ENCODE results near the gene SLC25A13. TPM values are rescaled to one million over a fixed set of nuclear protein-coding genes. Genes with fewer than 3 reads are reported as not detected.

SLC25A13 gene
- total RNA-seq, 1 experiment from 2014 or later = 19.5 TPM

DNA sequence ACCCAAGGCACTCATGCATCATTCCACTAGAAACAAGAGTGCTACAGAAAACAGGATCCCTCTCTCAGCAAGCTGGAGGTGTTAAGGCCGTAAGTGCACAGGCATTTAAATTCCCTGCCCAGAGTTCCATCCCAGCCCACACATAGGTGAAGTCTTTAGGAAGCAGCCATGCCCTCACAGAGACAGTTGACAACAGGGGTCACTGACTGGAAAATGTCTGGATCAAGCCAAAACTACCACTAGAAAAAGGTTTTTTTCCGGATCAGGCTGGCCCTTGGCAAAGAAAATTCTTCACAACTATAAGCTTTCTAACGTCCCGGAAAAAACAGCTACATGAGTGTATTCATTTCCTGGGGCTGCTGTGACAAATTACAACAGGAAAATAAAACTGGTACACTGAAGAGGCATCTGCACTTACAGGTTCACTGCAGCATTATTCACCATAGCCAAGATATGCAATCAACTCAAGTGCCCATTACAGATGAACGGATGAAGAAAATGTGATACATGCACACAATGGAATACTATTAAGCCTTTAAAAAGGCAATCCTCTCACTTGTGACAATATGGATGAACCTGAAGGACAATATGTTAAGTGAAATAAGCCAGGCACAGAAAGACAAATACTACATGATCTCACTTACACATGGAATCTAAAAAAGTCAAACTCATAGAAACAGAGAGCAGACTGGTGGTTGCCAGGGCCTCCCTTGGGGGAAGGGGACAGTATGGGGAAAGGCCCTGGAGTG is 52.5 kb downstream of the SLC25A13 start:
- no peaks in the 10 kb centered on the region for H3K79me2 ChIP-seq (ENCODE audit: low read length)
- H3K27me3 ChIP-seq (ENCODE audit: low read length) = no peaks in the 10 kb centered on the region
- no peak for ATAC-seq
- no peak overlapping the region for H3K27ac ChIP-seq (ENCODE audit: low read length)
- H3K4me3 ChIP-seq (ENCODE audit: low read length) = no peak overlapping the region
- TF ChIP-seq, protein P1, sequence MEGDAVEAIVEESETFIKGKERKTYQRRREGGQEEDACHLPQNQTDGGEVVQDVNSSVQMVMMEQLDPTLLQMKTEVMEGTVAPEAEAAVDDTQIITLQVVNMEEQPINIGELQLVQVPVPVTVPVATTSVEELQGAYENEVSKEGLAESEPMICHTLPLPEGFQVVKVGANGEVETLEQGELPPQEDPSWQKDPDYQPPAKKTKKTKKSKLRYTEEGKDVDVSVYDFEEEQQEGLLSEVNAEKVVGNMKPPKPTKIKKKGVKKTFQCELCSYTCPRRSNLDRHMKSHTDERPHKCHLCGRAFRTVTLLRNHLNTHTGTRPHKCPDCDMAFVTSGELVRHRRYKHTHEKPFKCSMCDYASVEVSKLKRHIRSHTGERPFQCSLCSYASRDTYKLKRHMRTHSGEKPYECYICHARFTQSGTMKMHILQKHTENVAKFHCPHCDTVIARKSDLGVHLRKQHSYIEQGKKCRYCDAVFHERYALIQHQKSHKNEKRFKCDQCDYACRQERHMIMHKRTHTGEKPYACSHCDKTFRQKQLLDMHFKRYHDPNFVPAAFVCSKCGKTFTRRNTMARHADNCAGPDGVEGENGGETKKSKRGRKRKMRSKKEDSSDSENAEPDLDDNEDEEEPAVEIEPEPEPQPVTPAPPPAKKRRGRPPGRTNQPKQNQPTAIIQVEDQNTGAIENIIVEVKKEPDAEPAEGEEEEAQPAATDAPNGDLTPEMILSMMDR (conservative IDR thresholded peaks at IDR 0.05; ENCODE audit: low read depth, low read length) = no peak
- TF ChIP-seq EZH2 (IDR thresholded peaks at IDR 0.05; ENCODE audit: low read length, unreplicated experiment) = no peak
- no peak for TF ChIP-seq EZH2phosphoT487 (IDR thresholded peaks at IDR 0.05; ENCODE audit: borderline replicate concordance, low read length)
- no peaks in the 10 kb centered on the region for H3F3A ChIP-seq (ENCODE audit: low read length, unreplicated experiment)
- no TSS peak for BruUV-seq (replicated peaks)
- POLR2A ChIA-PET (ENCODE audit: unreplicated experiment) = no interaction called here
- no peaks in the 10 kb centered on the region for H3K9me2 ChIP-seq (replicated peaks; ENCODE audit: low read length)
- no peaks in the 10 kb centered on the region for H3K9me3 ChIP-seq (ENCODE audit: low read length)
- CTCF ChIA-PET = no interaction called here
- DNase-seq = no peak
- H2AFZ ChIP-seq (ENCODE audit: low read length) = no peak overlapping the region
- no peaks in the 10 kb centered on the region for H3K4me1 ChIP-seq (ENCODE audit: insufficient read depth, low read length)
- H3K4me2 ChIP-seq (ENCODE audit: low read length) = no peak overlapping the region
- H3K9ac ChIP-seq (ENCODE audit: low read length) = no peak overlapping the region
- H4K20me1 ChIP-seq (ENCODE audit: low read length) = no peaks in the 10 kb centered on the region
- H3K36me3 ChIP-seq (ENCODE audit: low read depth, low read length) = peaks cover 3% of the 10 kb centered on the region; the same call in 1 of the 2 replicates
- intact Hi-C loops (cut with micrococcal nuclease) = no loop called here

DNA sequence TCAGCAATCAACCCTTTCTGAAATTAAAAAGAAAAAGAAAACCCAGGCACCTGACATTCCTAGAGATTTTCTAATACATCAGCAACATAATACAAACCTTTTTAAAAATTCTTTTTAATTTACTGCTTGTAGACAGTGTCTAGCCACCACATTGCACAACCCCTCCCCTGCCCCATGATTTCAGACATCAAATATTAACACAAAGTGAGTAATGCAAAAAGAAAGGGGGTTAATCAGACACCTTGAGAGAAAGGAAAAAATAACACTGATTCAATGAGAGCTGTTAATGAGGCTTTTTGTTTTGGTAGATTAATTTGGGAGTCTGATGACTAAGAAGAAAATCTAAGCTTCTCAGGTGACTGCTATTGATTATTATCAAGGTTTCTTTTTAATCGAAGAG is 55.3 kb downstream of the SLC25A13 start:
- Histone ChIP-seq H3K27me3 (ENCODE audit: low read length) (no peaks in the 10 kb centered on the region), H3K79me2 (ENCODE audit: low read length) (no peaks in the 10 kb centered on the region), H4K20me1 (ENCODE audit: low read length) (no peaks in the 10 kb centered on the region), H3F3A (ENCODE audit: low read length, unreplicated experiment) (no peaks in the 10 kb centered on the region), H3K9ac (ENCODE audit: low read length) (no peak overlapping the region), H3K27ac (ENCODE audit: low read length) (no peak overlapping the region), H3K36me3 (ENCODE audit: low read depth, low read length) (peaks cover 3% of the 10 kb centered on the region; the same call in 1 of the 2 replicates), H3K9me2 (replicated peaks; ENCODE audit: low read length) (no peaks in the 10 kb centered on the region), H3K4me3 (ENCODE audit: low read length) (no peak overlapping the region), H2AFZ (ENCODE audit: low read length) (no peak overlapping the region), H3K9me3 (ENCODE audit: low read length) (no peaks in the 10 kb centered on the region), H3K4me1 (ENCODE audit: insufficient read depth, low read length) (no peaks in the 10 kb centered on the region), H3K4me2 (ENCODE audit: low read length) (no peak overlapping the region)
- no TSS peak for BruUV-seq (replicated peaks)
- TF ChIP-seq, protein P1 (conservative IDR thresholded peaks at IDR 0.05; ENCODE audit: low read depth, low read length) = no peak
- no peak for TF ChIP-seq EZH2 (IDR thresholded peaks at IDR 0.05; ENCODE audit: low read length, unreplicated experiment)
- no peak for TF ChIP-seq EZH2phosphoT487 (IDR thresholded peaks at IDR 0.05; ENCODE audit: borderline replicate concordance, low read length)
- CTCF ChIA-PET = no interaction called here
- ATAC-seq = no peak
- POLR2A ChIA-PET (ENCODE audit: unreplicated experiment) = no interaction called here
- DNase-seq = no peak
- intact Hi-C loops (cut with micrococcal nuclease) = no loop called here

DNA sequence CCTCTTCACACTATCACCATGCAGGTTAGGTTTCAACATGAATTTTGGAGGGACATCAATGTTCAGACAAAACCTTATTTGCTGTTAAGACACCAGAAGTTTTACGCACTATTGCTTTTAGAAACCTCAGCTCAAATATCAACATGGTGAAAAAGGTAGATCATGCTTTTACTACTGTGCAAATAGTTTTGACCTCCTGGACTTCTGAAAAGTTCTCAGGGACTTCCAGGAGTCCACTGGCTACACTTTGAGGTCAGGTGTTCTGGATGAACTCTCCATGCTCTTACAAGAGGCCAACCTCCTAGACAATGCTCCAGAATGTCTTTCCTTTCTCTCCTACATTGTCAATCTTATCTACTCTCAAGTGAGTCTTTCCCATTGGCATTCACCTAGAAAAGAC is 55.9 kb downstream of the SLC25A13 start:
- no peaks in the 10 kb centered on the region for H3K27me3 ChIP-seq (ENCODE audit: low read length)
- H3K4me2 ChIP-seq (ENCODE audit: low read length) = no peak overlapping the region
- H3K4me1 ChIP-seq (ENCODE audit: insufficient read depth, low read length) = no peaks in the 10 kb centered on the region
- ATAC-seq (no peak), DNase-seq (no peak)
- no peak for TF ChIP-seq EZH2 (IDR thresholded peaks at IDR 0.05; ENCODE audit: low read length, unreplicated experiment)
- TF ChIP-seq, protein P1 (conservative IDR thresholded peaks at IDR 0.05; ENCODE audit: low read depth, low read length) = no peak
- peaks cover 3% of the 10 kb centered on the region; the same call in 1 of the 2 replicates for H3K36me3 ChIP-seq (ENCODE audit: low read depth, low read length)
- H3K9me2 ChIP-seq (replicated peaks; ENCODE audit: low read length) = no peaks in the 10 kb centered on the region
- no peaks in the 10 kb centered on the region for H3K79me2 ChIP-seq (ENCODE audit: low read length)
- no peaks in the 10 kb centered on the region for H3F3A ChIP-seq (ENCODE audit: low read length, unreplicated experiment)
- no peak overlapping the region for H3K9ac ChIP-seq (ENCODE audit: low read length)
- no peaks in the 10 kb centered on the region for H3K9me3 ChIP-seq (ENCODE audit: low read length)
- BruUV-seq (replicated peaks) = no TSS peak
- intact Hi-C loops (cut with micrococcal nuclease) = no loop called here
- H2AFZ ChIP-seq (ENCODE audit: low read length) = no peak overlapping the region
- CTCF ChIA-PET = no interaction called here
- H4K20me1 ChIP-seq (ENCODE audit: low read length) = no peaks in the 10 kb centered on the region
- no peak overlapping the region for H3K27ac ChIP-seq (ENCODE audit: low read length)
- POLR2A ChIA-PET (ENCODE audit: unreplicated experiment) = no interaction called here
- no peak overlapping the region for H3K4me3 ChIP-seq (ENCODE audit: low read length)
